LHCN-M2 (cell line): Measurements from ENCODE around the gene RWDD3. TPM values are rescaled to one million over a fixed set of nuclear protein-coding genes. Genes with fewer than 3 reads are reported as not detected.

Source experiments
- DNase-seq: peaks from one replicate; pipeline ENCODE4 v3.0.0-alpha.2; 2012; ENCODE audit warnings: low read depth
- total RNA-seq: library from RNA; depleted of rRNA; stranded (reverse); fragments of >200 nt; gene quantifications from 2 replicates; pipeline ENCODE4 v1.2.3, GENCODE V29; 2014

RWDD3 gene
- total RNA-seq, 1 experiment from 2014 or later: 10.2 TPM

DNA sequence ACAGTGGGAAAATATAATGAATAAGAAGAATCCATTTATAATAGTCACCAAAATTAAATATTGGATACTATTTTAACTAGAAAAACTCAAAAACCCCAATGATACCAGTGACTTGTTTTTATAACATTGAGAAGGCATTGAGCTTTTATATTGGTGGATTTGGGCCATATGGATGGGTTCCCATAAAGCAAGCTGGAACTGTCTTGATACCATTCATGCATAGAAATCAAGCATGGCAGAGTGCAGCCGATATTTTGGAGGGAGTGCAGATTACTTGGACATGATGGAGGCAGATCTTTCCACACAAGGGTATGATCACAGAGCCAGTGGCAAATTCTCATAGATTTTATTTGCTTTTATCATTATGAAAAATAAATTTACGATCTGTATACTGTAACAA lies 3.8 kb upstream of the RWDD3 start:
- no peak for DNase-seq

DNA sequence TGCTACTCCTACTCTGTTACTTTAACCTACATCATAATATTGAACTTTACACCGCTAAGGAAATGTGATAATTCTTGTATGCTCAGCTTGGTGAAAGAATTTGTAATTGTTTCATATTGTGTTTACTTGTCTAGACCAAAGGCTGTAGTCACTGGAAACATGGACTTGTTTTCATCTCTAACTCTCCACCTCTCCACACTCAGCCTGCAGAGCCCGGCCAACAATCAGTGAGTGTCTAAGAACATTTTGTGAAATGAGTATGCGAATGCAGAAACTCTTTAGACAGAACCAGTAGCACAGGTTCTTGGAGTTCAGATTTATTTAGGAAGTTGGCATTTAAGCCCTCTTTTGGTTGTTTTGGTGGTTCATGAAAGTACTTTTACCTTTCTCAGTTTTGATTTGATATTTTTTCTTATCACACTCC lies 3.2 kb upstream of the RWDD3 start:
- no peak for DNase-seq

DNA sequence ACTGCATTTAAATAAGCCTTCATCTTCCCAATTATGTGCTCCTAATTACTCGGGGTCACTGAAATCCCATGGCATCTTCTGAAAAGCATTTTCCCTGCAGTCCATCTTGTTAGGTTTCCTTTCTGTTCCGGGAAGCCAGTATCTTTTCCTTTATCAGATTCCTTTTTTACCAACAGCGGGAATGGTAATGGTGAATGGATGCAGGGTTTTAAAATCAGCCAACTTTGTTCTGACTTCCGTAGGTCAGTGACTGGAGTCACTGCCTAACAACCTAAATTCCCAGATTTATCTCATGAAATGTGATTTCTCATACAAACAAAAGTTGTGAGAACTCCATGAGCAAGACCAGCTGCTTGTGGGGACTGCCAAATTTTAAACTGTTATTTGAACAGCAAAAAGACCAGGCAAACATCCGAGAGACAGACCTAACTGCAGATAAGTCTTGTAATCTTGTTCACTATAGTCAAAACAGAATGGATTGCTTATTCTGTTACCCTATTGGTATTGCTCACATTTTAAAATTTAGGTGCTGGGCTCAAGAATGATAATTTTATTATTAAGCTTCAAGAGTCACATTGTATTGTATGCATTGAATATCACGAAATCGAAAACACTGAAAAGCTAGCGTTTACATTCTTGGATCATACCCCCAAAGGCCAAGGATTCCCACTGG lies 1.2 kb upstream of the RWDD3 start:
- DNase-seq: peak; percentile 23

DNA sequence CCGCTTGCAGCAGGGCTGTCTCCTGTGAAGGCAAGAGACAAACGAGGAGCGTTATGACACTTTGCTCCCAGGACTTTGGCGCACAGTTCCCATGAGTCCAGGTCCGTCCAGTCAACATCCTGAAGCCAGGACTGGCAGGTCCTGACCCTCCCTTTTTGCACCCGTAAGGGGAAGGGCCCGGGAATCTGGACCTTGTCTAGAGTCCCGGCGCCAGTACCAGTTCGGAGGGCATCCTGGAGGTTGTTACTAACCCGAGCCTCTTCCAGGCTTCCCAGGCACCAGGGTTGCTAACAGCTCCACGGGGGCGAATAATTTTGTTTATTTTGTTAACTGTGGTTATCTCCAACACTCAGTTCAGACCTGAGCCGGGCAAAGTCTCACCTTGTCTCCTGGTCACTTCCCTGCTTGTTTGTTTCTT lies 682 bp upstream of the RWDD3 start:
- peak; percentile 31 for DNase-seq

DNA sequence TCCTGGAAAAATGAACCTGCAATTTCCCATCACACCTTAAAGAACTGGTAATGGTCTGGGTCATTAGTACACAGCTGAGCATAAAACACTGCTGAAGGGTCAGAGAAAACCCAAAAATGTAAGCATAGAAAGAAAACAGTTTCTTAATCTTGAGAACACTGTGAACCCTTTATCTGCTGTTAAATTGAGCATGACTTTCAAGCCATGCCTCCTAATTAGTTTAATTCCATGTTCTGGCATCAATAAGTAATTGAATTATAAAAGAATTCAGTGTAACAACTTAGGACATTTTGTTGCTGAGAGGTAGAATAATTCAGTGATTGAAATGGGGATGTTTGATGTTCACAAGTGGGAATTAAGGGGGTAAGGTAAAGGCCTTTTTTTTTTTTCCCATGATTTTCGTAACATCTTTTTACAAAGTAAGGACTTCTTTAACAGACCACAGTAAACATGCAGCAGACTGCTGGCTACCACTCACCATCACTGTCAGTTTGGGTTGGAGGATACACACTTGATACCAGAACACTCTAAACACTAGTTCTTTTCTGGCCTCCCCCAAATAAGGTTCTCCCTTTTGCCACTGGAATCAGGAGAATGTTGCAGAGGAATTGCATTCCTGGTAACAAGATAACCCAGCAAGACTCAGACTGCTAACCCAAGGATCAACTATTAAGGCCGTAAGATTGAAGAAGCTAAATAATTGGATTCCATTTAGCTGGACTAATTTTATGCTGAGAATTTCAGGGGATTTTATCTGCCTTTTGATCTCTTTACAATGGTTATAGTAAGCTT lies 3.0 kb downstream of the RWDD3 start:
- no peak for DNase-seq

DNA sequence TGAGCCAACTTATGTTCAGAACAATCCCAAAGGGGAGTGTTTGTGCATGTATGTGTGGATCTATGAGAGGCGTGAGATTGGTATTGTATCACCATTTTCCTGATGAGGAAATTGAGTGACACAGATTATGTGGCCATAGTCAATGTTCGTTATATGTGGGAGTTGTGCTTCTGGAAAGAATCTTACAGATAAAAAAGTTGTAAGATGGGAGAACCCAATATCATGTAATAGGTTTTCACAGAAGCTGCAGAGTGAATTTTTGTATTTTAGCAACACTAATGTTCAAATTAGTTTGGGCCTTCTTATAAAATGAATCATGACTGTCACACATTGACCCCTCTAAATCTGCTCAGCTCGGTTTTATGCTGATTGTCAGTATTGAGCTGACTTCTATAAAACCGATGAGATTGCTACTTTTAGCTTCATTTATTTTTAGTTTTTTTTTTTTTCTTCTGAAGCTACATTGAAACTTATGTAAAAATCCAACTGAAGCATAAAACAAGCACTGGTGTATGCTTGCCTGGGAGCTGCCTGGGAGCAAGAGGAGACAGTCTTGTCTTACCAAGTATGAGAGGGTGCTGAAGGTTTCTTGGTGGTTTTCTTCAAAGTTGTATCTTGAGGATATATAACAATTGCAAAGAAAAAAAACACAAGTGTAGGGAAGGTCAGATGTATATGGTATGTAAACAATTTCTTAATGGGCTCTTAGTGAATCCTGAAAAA lies 4.1 kb downstream of the RWDD3 start:
- DNase-seq: no peak

DNA sequence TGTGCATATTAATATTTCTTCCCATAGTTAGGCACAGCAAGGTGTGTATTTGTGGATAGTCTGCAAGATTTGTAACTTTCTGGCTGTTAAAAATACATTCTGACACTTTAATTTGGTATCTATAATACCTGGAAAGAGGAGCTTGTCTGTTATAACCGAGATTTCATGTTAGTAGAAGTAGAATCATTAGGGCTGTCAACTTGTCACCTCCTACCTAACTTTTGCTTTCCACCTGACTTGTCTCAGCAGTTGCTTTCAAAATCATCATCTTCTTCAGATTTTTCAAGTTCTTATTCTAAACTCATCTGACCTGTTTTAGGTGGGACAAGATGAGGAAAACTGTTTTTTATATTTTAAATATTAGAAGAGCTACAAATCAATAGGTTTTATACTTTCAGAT lies 11.0 kb downstream of the RWDD3 start:
- no peak for DNase-seq

DNA sequence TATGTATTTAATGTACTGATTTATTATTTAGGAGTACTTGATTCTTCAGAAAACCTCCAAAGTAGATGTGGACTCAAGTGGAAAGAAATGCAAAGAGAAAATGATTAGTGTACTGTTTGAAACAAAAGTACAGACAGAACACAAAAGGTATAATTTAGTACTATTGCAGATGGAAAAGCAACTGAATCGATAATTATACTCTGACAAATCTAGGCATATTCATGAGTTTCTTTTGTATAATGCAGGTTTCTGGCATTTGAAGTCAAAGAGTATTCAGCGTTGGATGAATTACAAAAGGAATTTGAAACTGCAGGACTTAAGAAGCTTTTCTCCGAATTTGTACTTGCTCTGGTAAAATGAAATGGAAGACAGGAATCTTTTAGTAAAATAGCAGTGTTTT lies 12.5 kb downstream of the RWDD3 start:
- no peak for DNase-seq

DNA sequence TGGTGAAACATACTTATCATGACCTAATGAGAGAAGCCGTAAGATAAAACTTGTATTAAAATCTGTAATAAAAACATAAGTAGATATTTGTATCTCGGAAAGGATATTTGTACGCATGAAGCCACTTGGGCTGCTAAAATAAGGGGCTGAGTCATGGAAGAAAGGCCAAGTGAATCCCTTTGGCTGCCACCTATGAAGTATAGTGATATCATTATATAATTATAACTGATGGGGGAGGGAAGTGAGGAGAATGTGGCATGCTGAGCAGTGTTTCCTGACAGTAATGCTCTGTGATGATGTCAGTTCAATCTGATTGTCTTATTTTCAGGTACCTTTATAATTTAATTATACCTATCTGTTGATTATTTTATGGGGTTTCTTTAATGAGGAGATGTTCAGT lies 13.6 kb downstream of the RWDD3 start:
- no peak for DNase-seq

DNA sequence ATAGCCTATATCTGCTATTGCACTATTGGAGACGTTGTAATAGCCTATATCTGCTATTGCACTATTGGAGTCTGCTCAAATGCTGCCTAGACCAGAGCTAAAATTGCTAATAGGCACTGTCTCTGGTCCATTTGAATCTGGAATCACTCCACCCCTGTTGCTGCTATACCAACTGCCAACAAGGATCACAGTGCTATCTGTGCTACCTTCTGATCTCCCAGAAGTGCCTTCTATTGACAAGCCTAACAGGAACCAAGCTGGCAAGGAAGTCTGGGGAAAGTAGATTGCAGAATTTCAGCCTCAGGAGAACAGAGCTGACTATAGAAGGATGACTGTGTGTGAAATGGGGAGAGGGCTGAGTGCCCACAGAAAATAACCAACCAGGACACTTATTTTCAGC lies 15.9 kb downstream of the RWDD3 start:
- DNase-seq: no peak

DNA sequence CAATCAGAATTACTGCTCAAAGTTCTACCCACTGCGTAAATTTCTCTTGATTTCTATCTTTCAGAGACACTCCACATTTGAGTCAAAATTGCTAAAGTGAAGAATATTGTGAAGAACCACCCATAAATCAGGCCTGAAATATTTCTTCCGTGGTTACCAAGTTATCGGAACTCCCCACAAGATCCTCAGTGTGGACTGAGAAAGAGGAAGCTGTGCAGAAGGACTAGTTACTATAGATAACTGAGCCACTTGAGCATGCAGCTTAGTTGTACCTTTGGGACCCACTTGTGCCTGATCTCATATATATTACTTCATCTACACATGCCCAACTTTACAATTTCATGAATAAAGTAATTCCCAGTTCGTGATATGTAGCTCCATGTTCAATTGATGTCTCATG lies 18.4 kb downstream of the RWDD3 start:
- DNase-seq: no peak

DNA sequence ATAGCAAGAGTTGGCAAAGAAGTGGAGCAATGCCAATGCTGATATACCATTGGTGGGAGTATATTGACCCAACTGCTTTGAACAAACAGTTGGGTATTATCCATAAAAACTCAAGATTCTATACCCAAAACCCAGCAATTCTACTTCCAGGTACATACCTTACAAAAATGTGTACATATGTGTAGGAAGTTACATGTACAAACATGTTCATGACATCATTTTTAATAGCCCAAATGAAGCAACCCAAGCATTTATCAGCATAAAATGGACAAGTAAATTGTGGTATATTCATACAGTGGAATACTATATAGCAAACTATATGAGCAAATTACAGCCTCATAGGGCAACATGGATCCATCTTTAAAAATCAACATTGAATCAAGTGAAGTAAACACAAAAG lies 20.9 kb downstream of the RWDD3 start:
- DNase-seq: no peak

DNA sequence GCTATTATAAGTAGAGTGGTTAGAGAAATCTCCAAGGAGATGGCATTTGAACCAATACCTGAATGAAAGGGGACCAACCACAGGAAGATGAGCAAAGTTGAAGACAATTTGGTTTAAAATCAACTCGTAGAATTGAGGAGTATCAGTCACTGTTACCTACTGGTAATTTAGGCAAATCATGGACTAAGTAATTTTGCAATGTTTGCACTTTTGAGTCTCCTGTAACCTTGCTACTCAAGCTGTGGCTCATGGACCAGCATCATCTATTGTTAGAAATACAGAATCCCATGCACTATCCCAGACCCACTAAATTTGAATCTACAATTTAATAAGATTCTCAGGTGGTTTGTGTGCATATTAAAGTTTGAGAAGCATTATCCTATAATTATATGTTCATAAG lies 21.8 kb downstream of the RWDD3 start:
- DNase-seq: no peak

DNA sequence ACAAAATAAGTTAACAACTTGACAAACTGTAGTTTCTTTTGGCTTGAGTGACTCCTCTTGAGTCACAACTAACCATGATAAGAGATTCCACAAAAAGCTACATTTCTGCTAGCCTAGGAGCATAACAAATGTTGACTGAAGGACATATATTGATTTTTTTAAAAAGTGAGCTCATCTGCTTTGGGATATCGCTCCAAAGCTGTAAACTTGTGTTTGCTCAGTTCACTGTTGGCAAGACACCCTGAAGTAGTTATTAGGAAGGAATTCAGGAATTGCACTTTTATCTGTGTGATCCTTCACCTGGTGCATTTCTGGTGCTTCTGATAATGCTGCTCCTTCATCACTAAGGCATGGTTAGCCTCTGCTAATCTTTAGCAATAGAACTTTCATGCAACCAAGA lies 23.7 kb downstream of the RWDD3 start:
- no peak for DNase-seq

DNA sequence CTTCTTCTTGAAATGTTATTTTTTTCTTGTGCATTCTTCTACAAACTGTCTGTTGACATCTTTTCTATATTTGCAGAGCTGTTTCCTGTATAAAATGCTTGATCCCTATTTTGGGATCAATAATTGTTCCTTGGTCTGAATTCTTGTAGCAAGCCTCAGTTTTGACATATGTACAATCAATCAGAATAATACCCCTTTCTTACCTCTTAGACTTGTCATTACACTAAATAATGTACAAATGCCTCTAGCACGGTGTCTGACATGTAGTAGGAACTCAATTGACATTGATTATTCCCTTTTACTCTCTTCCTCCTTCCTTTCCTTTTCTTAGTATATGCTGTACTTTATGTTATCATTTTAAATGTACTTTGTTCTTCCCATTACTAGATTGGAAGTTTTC lies 25.2 kb downstream of the RWDD3 start:
- no peak for DNase-seq

DNA sequence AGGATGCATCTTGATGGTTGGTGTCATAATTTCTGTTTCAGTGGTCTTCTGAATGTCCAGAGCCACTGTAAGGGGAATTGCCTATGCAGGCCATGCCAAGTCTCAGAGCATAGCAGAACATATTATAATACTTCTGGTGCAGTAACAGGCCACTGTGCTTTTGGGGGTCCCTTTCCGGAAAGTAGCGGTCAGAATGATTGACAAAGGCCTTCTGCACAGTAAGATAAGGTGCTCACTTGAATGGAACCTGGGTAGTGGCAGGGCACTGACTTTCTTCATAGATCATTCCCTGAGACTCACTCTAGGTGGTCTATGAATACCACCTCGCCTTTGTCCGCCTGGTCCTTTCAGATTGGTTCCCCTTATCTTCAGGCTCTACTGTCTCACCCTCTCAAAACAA lies 28.9 kb downstream of the RWDD3 start:
- DNase-seq: no peak

DNA sequence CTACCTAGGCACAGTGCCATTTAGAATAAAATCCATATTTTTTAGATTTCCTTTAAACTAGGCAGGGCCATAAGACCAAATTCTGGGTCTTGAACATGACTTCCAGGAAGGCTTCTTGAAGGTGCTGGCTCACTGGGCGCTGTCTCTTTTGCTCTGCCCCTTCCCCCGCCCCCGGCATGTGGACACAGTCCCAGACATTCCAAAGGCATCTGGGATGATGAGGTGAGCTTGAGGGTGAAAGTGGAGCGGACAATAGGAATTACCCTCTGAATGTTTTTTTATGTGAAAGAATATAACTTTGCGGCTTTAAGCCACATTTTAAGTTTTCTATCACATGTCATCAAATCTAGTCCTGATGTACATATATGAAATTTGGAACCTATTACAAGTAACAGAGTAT lies 29.4 kb downstream of the RWDD3 start:
- DNase-seq: no peak

DNA sequence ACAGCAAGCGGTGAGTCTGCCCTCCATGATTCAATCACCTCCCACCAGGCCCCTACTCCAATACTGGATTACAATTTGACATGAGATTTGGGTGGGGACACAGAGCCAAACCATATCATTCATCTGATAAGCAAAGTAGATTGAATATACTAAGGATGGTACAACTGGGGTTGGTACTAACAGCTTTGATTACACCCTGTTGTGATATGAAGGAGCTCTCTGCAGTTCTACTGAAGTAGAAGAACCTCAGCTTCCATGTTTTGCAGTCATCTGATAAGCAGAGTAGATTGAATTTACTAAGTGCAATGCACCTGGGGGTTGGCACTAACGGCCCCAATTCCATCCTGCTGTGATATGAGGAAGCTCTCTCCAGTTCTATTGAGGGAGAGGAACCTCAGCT lies 31.1 kb downstream of the RWDD3 start:
- no peak for DNase-seq

DNA sequence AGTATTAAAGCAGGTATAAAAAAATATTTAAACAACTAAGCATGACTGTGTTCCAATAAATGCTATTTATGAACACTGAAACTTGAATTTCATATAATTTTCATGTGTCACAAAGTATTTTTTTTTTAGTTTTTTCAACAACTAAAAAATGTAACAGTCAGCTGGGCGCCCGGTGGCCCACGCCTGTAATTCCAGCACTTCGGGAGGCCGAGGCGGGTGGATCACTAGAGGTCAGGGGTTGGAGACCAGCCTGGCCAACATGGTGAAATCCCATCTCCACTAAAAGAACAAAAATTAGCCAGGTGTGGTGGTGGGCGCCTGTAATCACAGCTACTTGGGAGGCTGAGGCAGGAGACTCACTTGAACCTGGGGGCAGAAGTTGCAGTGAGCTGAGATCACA lies 42.4 kb downstream of the RWDD3 start:
- no peak for DNase-seq

DNA sequence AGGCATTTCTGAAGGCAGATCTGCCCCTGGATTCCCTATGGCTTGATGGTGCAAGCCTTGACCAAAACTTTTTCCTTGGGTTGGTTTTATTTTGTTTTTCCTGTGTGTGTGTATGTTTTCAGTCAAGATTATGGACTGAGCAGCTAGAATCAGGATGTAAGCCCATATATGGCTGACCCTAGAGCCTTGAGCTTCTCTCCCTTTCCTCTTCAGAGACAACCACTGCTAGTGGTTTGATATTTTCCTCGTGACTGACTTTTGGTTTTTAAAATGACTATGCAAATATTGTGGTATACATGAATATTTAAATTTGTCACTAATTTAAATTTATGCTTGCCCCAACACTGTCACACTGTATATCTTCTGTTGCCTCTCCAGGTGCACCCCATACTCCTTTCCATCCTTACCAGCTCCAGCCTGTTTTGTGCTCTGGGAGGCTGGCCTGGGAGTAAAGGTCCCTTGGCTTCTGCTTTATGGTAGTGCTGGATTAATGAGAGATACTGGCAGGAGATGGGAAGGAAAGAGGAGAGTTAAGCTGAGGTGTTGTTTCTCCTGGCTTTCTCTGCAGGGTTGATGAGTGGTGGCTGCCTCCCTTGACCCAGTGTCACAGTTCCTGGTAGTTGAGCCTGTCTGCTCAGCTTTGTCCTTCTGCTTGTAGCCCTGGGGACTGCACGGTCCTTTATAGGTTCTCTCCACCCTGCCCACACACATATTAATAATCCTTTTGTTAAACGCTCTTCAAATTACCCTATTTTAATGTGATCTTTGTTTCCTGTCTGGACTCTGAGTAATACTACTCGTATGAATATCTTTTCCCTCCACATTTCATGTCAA lies 44.4 kb downstream of the RWDD3 start:
- DNase-seq: no peak

DNA sequence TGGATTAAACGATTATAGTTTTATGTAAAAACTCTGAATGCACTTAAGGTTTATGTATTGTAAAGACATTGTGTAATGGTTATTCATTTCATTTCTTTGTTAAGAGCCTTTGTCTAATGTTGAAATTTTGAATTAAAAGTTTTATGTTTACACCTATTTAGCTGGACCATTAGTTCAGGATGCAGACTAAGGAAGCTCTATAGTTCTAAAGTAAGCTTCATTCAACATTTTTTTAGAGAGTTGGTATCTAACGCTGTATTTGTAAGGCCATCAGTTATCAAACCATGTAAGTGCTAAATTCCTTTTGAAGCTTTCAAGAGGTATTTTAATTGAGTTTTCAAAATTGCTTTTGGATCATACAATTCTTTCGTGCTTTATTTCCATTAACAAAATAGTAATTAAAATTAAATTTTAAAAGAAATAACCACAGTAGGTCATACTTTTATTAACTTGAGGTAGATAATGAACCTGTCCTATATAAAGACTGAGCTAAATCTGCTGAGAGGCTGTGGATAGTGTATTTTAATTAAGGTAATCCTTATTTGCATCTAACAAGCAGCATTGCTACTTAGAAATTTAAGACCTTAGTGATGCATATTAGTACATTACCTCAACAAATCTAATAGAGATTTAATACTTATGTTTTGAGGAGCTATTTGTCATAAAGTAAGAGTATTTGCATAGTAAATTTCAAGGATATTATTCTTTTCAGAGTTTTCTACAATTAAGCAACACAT lies 47.9 kb downstream of the RWDD3 start:
- DNase-seq: no peak
